Adrenal gland (tissue), 5 donors: ENCODE measurements around the gene SETD2.
"Not testable (repeated sequence)": the region's sequence is repeated elsewhere in the genome, so short reads cannot be mapped to it uniquely, and the experiment has no call there.

Experiments
- CTCF ChIP-seq, 6 experiments: fragments of 450-650 bp in 4 of 6; fragments of 200-600 bp in 2 of 6; sonication (generic) in 1 of 6; IDR thresholded peaks; 1 replicate in 5 of 6; 2 replicates in 1 of 6; pipeline versions ENCODE4 v1.5.1 to v1.8.0; 2016 to 2021; ENCODE audit warnings: antibody characterized with exemption in 6 of 6, mild to moderate bottlenecking in 2 of 6, moderate library complexity in 1 of 6
- POLR2A ChIP-seq, 2 donors: fragments of 450-650 bp; IDR thresholded peaks; one replicate each; pipeline ENCODE4 v1.6.1; 2017; ENCODE audit warnings: antibody characterized with exemption in 2 of 2, mild to moderate bottlenecking in 2 of 2, moderate library complexity in 1 of 2
- donor health status: DM: no; HTN: no; CAD: no.

GRCh38 chr3:47026432-47026831 is 137.5 kb downstream of the SETD2 start:
- not testable (repeated sequence) for TF ChIP-seq POLR2A, CTCF (IDR thresholded peaks at IDR 0.05)
